Mammary epithelial cell (primary cell): ENCODE measurements around the gene ABCC1.

ENCODE experiments used
- CTCF ChIP-seq, 2 donors: IDR thresholded peaks in 1 of 2; conservative IDR thresholded peaks in 1 of 2; 2 replicates each; pipeline ENCODE4 v1.5.1; 2011 to 2012; ENCODE audit warnings: inconsistent platforms in 2 of 2, low read length in 2 of 2, mild to moderate bottlenecking in 2 of 2, control low read depth in 1 of 2, low read depth in 1 of 2; ENCODE audit not compliant: insufficient read depth in 1 of 2; ENCODE audit errors: extremely low read depth in 1 of 2
- EZH2 ChIP-seq: IDR thresholded peaks from 2 replicates; pipeline ENCODE4 v1.6.1; 2012; ENCODE audit warnings: low read length, inconsistent platforms, borderline replicate concordance

DNA sequence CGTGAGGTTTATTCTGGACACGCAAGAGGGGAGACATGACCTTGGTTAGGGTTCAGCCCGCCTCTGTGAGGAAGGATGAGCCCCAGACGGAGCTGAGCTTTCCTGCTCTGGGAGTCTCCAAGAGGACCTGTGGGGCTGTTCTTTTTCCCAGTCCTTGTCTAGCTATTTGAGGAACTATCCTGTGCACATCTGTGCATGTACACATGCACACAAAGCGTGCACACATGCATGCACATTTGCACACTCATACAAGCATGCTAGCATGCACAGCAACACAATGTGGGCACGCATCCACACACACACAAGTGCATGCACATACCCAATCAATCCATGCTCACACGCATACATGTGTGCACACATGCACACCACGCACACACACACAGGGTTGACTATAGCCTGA, 233.5 kb downstream of the ABCC1 start:
- TF ChIP-seq EZH2, result no peak
- TF ChIP-seq CTCF (conservative IDR thresholded peaks at IDR 0.05 in 1 of 2, IDR thresholded peaks at IDR 0.05 in 1 of 2; ENCODE audit: extremely low read depth in 1 of 2, insufficient read depth in 1 of 2, low read depth in 1 of 2, low read length in 2 of 2), result no peak
